GM12878 (cell line): Measurements from ENCODE around the gene IL32. TPM values are rescaled to one million over a fixed set of nuclear protein-coding genes. Genes with fewer than 3 reads are reported as not detected.

Experiments used
- ATAC-seq: fragments of 200-7000 bp; cut with Tn5 transposase; 3 replicates; pipeline ENCODE4 v1.9.1; 2020; ENCODE audit warnings: mild to moderate bottlenecking, moderate library complexity
- BruUV-seq: library from RNA; stranded (reverse); fragments of 400-500 nt; replicated peaks from 2 replicates; lab custom pipeline; 2021; lab: Mats Ljungman, UMichigan
- CTCF ChIA-PET: fragments of 300-600 bp; sonication (Branson Sonifier 250); formaldehyde crosslinking; extraction: SDS; loops from one replicate; lab custom pipeline; 2021; ENCODE audit warnings: inconsistent platforms; lab: Yijun Ruan, JAX
- POLR2A ChIA-PET: fragments of 350-600 bp; formaldehyde crosslinking; extraction: SDS; loops from one replicate; lab custom pipeline; 2021; ENCODE audit warnings: inconsistent platforms; lab: Charles Lee
- RAD21 ChIA-PET: fragments of 300-600 bp; sonication (Branson Sonifier 250); formaldehyde crosslinking; loops from one replicate; lab custom pipeline; 2023; ENCODE audit warnings: antibody characterized with exemption; ENCODE audit not compliant: unreplicated experiment; lab: Charles Lee
- SMC1A ChIA-PET: fragments of 300-600 bp; sonication (Branson Sonifier 250); formaldehyde crosslinking; loops from one replicate; lab custom pipeline; 2023; ENCODE audit not compliant: unreplicated experiment, uncharacterized antibody; lab: Charles Lee
- DNase-seq: peaks from one replicate; pipeline ENCODE4 v3.0.0-alpha.2; 2011; ENCODE audit warnings: low read depth, low spot score
- FAIRE-seq: peaks from 3 replicates; lab custom pipeline; 2011; peaks lifted over from hg19 to GRCh38; lab: Jason Lieb, UNC
- H2AFZ ChIP-seq: 2 replicates; pipeline ENCODE4 v1.6.0; 2011; ENCODE audit warnings: low read depth, low read length, control low read depth; ENCODE audit not compliant: control insufficient read depth
- H3K27ac ChIP-seq: 2 replicates; pipeline ENCODE4 v1.5.1; 2011; ENCODE audit warnings: control low read depth; ENCODE audit not compliant: control insufficient read depth, insufficient read depth
- H3K27me3 ChIP-seq, 2 experiments: replicated peaks in 1 of 2; 2 replicates each; pipeline versions ENCODE4 v1.6.0 to v1.6.1; 2011; ENCODE audit warnings: low read length in 1 of 2; ENCODE audit not compliant: control insufficient read depth in 2 of 2, insufficient read depth in 2 of 2
- H3K36me3 ChIP-seq, 2 experiments: 2 replicates each; pipeline ENCODE4 v1.5.1; 2011; ENCODE audit warnings: low read length in 1 of 2; ENCODE audit not compliant: control insufficient read depth in 2 of 2, insufficient read depth in 2 of 2
- H3K4me1 ChIP-seq: 2 replicates; pipeline ENCODE4 v1.6.1; 2011; ENCODE audit warnings: mild to moderate bottlenecking, low read length, moderate library complexity, mixed read lengths; ENCODE audit not compliant: control insufficient read depth, insufficient read depth
- H3K4me2 ChIP-seq: 2 replicates; pipeline ENCODE4 v1.6.0; 2011; ENCODE audit warnings: control low read depth; ENCODE audit not compliant: control insufficient read depth, insufficient read depth
- H3K4me3 ChIP-seq: fragments of 200-600 bp; sonication (generic); 2 replicates; pipeline ENCODE4 v1.5.1; 2016
- H3K79me2 ChIP-seq: 2 replicates; pipeline ENCODE4 v1.6.0; 2011; ENCODE audit warnings: low read length; ENCODE audit not compliant: control insufficient read depth, insufficient read depth
- H3K9ac ChIP-seq: 2 replicates; pipeline ENCODE4 v1.8.0; 2011; ENCODE audit warnings: low read length, control low read depth, mixed read lengths; ENCODE audit not compliant: control insufficient read depth, insufficient read depth
- H3K9me3 ChIP-seq: replicated peaks from 3 replicates; pipeline ENCODE4 v1.5.1; 2011; ENCODE audit warnings: mild to moderate bottlenecking, low read length; ENCODE audit not compliant: control insufficient read depth, insufficient read depth
- H4K20me1 ChIP-seq: 2 replicates; pipeline ENCODE4 v1.6.0; 2011; ENCODE audit not compliant: control insufficient read depth, insufficient read depth
- KAT2A ChIP-seq: conservative IDR thresholded peaks from 2 replicates; pipeline ENCODE4 v1.6.1; 2011; ENCODE audit warnings: low read depth, low read length; ENCODE audit not compliant: control insufficient read depth
- NBN ChIP-seq: fragments of 450-650 bp; IDR thresholded peaks from 2 replicates; pipeline ENCODE4 v1.6.1; 2016
- RUNX3 ChIP-seq: IDR thresholded peaks from 2 replicates; pipeline ENCODE4 v1.6.1; 2012; ENCODE audit warnings: low read length, inconsistent platforms
- ZZZ3 ChIP-seq: IDR thresholded peaks from 2 replicates; pipeline ENCODE4 v1.6.1; 2011; ENCODE audit warnings: low read depth; ENCODE audit not compliant: control insufficient read depth, insufficient read length
- WGBS: methylation state at CpG from one replicate; pipeline ENCODE4 v1.1.6; 2016; ENCODE audit warnings: low lambda C conversion rate; ENCODE audit not compliant: insufficient replicate concordance, insufficient coverage; ENCODE audit errors: missing lambda C conversion rate; 5-methylcytosine and 5-hydroxymethylcytosine counted together
- in situ Hi-C: fragments of 300-500 bp; cut with MboI; formaldehyde crosslinking; loops from 9 replicates; pipeline ENCODE4 v1.14.3; 2018; ENCODE audit warnings: mixed read lengths
- intact Hi-C: fragments of 100-400 bp; cut with micrococcal nuclease; formaldehyde crosslinking; loops from one replicate; pipeline ENCODE4 v1.14.2; 2022; ENCODE audit not compliant: unreplicated experiment
- polyA plus RNA-seq, 11 experiments: library from polyadenylated mRNA; depleted of rRNA in 4 of 11; unstranded in 6 of 11; stranded (reverse) in 5 of 11; fragments of >200 nt; fragmentation: Nextera tagmentation in 4 of 11; fragmentation: Illumina TruSeq in 1 of 11; extraction: Ambion mirVana in 4 of 11; extraction: Trizol in 1 of 11; gene quantifications; 1 replicate in 1 of 11; 2 replicates in 10 of 11; pipeline versions ENCODE4 v1.2.1 to v1.2.3, GENCODE V29; 2011 to 2016; ENCODE audit warnings: inconsistent platforms in 2 of 11, missing spikeins in 2 of 11, low read depth in 1 of 11
- total RNA-seq, 4 experiments: library from RNA; depleted of rRNA in 3 of 4; stranded (reverse); fragments of >200 nt in 3 of 4; fragmentation: Illumina TruSeq in 1 of 4; extraction: Trizol in 1 of 4; gene quantifications; 2 replicates each; pipeline versions ENCODE4 v1.2.1 to v1.2.3, GENCODE V29; 2013 to 2021
- TF ChIP-seq, protein P1 (sequence below), 3 experiments: IDR thresholded peaks in 2 of 3; conservative IDR thresholded peaks in 1 of 3; 2 replicates each; pipeline ENCODE4 v1.5.1; 2011; ENCODE audit warnings: low read depth in 3 of 3, low read length in 3 of 3, mild to moderate bottlenecking in 3 of 3, control low read depth in 2 of 3, moderate library complexity in 2 of 3, inconsistent platforms in 1 of 3, mixed read lengths in 1 of 3; ENCODE audit not compliant: control insufficient read depth in 2 of 3, insufficient read depth in 1 of 3; ENCODE audit errors: extremely low read depth in 1 of 3

IL32 gene
- total and polyA plus RNA-seq, 10 of the 15 experiments (the other 5 are each of a cell fraction or from before 2014, with no cell fraction given): 27.0 to 122 (median 55.8) TPM

DNA sequence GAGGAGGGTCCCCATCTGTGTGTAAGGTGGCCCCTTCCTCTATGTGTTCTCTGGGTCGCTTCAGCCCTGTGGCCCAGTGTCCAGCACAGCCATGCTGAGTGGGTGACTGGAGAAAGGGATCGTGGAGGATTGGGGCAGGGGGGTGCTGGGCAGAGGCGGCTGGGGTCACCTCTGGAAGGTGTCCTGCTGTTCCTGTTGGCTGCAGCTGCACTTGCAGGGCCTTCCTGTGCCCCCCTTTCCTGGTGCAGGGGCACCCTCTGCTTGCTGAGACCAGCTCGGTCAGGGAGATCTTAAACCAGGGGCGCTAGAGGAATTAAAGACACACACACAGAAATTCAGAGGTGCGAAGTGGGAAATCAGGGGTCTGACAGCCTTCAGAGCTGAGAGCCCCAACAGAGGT, 11.1 kb downstream of the IL32 start:
- in situ Hi-C loops (no loop called here), intact Hi-C loops (loop anchor here (2.0 kb wide), 1 partner anchor 24 kb away; no protein-coding TSS in a partner anchor)
- Histone ChIP-seq H3K4me2 (peak overlapping the region; percentile 68), H2AFZ (peak overlapping the region; percentile 30), H3K4me3 (peak overlapping the region; percentile 28; the same call in 1 of the 2 replicates), H3K27me3 (no peaks in the 10 kb centered on the region), H3K9me3 (peaks cover 10% of the 10 kb centered on the region), H3K9ac (peak overlapping the region; percentile 45; the same call in 1 of the 2 replicates), H3K4me1 (peaks cover 45% of the 10 kb centered on the region), H3K36me3 (no peaks in the 10 kb centered on the region), H4K20me1 (no peaks in the 10 kb centered on the region), H3K27ac (peak overlapping the region; percentile 88), H3K79me2 (no peaks in the 10 kb centered on the region)
- CTCF ChIA-PET: interaction anchor here (0.6 to 6.0 kb wide), 12 partner anchors 11 to 55 kb away, joined by 3 to 42 read pairs (median 10); partner anchors contain the start of gene IL32
- no peak for FAIRE-seq
- TSS peak; percentile 82 for BruUV-seq
- no peak for DNase-seq
- peak; percentile 26 for ATAC-seq
- WGBS: 32% methylated on average over 6 of the region's 6 CpGs
- TF ChIP-seq NBN: 0 out of 2 replicates have a peak, but pooled peaks have one; percentile 14
- TF ChIP-seq RUNX3: no peak
- TF ChIP-seq KAT2A: no peak
- TF ChIP-seq, protein P1, sequence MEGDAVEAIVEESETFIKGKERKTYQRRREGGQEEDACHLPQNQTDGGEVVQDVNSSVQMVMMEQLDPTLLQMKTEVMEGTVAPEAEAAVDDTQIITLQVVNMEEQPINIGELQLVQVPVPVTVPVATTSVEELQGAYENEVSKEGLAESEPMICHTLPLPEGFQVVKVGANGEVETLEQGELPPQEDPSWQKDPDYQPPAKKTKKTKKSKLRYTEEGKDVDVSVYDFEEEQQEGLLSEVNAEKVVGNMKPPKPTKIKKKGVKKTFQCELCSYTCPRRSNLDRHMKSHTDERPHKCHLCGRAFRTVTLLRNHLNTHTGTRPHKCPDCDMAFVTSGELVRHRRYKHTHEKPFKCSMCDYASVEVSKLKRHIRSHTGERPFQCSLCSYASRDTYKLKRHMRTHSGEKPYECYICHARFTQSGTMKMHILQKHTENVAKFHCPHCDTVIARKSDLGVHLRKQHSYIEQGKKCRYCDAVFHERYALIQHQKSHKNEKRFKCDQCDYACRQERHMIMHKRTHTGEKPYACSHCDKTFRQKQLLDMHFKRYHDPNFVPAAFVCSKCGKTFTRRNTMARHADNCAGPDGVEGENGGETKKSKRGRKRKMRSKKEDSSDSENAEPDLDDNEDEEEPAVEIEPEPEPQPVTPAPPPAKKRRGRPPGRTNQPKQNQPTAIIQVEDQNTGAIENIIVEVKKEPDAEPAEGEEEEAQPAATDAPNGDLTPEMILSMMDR (IDR thresholded peaks at IDR 0.05 in 2 of 3, conservative IDR thresholded peaks at IDR 0.05 in 1 of 3; ENCODE audit: control insufficient read depth in 2 of 3, extremely low read depth in 1 of 3, insufficient read depth in 1 of 3, low read depth in 3 of 3, low read length in 3 of 3): peak in 1 of 3 experiments; percentile 8; a peak in 1 of 6 replicates
- no peak for TF ChIP-seq ZZZ3
- SMC1A ChIA-PET: interaction anchor here (1.0 to 6.1 kb wide), 9 partner anchors 9 to 55 kb away, joined by 3 to 52 read pairs (median 4); partner anchors contain the start of gene IL32
- POLR2A ChIA-PET: interaction anchor here (0.6 to 4.4 kb wide), 6 partner anchors 11 to 60 kb away, joined by 3 to 38 read pairs (median 4); partner anchors contain the start of genes IL32 and ZNF213
- RAD21 ChIA-PET: interaction anchor here (1.1 to 3.5 kb wide), 4 partner anchors 10 to 17 kb away, joined by 3 to 14 read pairs (median 6); partner anchors contain the start of gene IL32
